Fibroblast of lung (primary cell): Measurements from ENCODE around the gene DNAJA3. TPM values are rescaled to one million over a fixed set of nuclear protein-coding genes. Genes with fewer than 3 reads are reported as not detected.

Experiments used
- DNase-seq, 2 donors: peaks; one replicate each; pipeline versions ENCODE4 v3.0.0 to v3.0.0-alpha.2; 2010; ENCODE audit warnings: low read depth in 2 of 2
- H2AFZ ChIP-seq: 2 replicates; pipeline ENCODE4 v1.5.1; 2012; ENCODE audit warnings: low read length, control low read depth, inconsistent platforms
- H3K27ac ChIP-seq: 2 replicates; pipeline ENCODE4 v1.5.1; 2011; ENCODE audit warnings: low read length, control low read depth; ENCODE audit not compliant: insufficient read depth
- H3K27me3 ChIP-seq: 2 replicates; pipeline ENCODE4 v1.5.1; 2011; ENCODE audit warnings: mild to moderate bottlenecking, low read length; ENCODE audit not compliant: control insufficient read depth, insufficient read depth
- H3K36me3 ChIP-seq: 2 replicates; pipeline ENCODE4 v1.5.1; 2011; ENCODE audit warnings: low read length; ENCODE audit not compliant: control insufficient read depth, insufficient read depth
- H3K4me1 ChIP-seq: 2 replicates; pipeline ENCODE4 v1.5.1; 2011; ENCODE audit warnings: low read length; ENCODE audit not compliant: control insufficient read depth, insufficient read depth; ENCODE audit errors: extremely low read depth
- H3K4me2 ChIP-seq: 2 replicates; pipeline ENCODE4 v1.5.1; 2011; ENCODE audit warnings: low read length, control low read depth; ENCODE audit not compliant: insufficient read depth; ENCODE audit errors: extremely low read depth
- H3K4me3 ChIP-seq, 4 experiments: fragments of 200-600 bp in 1 of 4; sonication (generic) in 1 of 4; replicated peaks in 1 of 4; 2 replicates each; pipeline ENCODE4 v1.5.1; 2011 to 2016; ENCODE audit warnings: low read length in 4 of 4, low read depth in 3 of 4, mild to moderate bottlenecking in 3 of 4, control low read depth in 2 of 4, inconsistent platforms in 1 of 4, mixed read lengths in 1 of 4; ENCODE audit not compliant: insufficient read depth in 1 of 4; ENCODE audit errors: control extremely low read depth in 1 of 4
- H3K79me2 ChIP-seq: 2 replicates; pipeline ENCODE4 v1.5.1; 2012; ENCODE audit warnings: mild to moderate bottlenecking, low read length, inconsistent platforms; ENCODE audit not compliant: control insufficient read depth, insufficient read depth
- H3K9ac ChIP-seq: 2 replicates; pipeline ENCODE4 v1.5.1; 2011; ENCODE audit warnings: mild to moderate bottlenecking, low read length, control low read depth; ENCODE audit not compliant: insufficient read depth
- H3K9me3 ChIP-seq: 2 replicates; pipeline ENCODE4 v1.5.1; 2012; ENCODE audit warnings: low read depth, low read length; ENCODE audit not compliant: control insufficient read depth, insufficient read depth
- H4K20me1 ChIP-seq: 2 replicates; pipeline ENCODE4 v1.5.1; 2011; ENCODE audit warnings: low read length; ENCODE audit not compliant: control insufficient read depth, insufficient read depth; ENCODE audit errors: extremely low read depth
- EZH2 ChIP-seq: IDR thresholded peaks from 2 replicates; pipeline ENCODE4 v1.5.1; 2012; ENCODE audit warnings: low read length, control low read depth, mild to moderate bottlenecking; ENCODE audit errors: missing control alignments
- polyA plus RNA-seq, 2 donors: library from polyadenylated mRNA; depleted of rRNA in 1 of 2; stranded (reverse) in 1 of 2; unstranded in 1 of 2; fragments of >200 nt; gene quantifications; 2 replicates each; pipeline ENCODE4 v1.2.1, GENCODE V29; 2011 to 2012; ENCODE audit warnings: missing spikeins in 1 of 2
- total RNA-seq: library from RNA; depleted of rRNA; stranded (reverse); fragments of >200 nt; gene quantifications from 2 replicates; pipeline ENCODE4 v1.2.1, GENCODE V29; 2014
- TF ChIP-seq, protein P1 (sequence below), 2 donors: IDR thresholded peaks in 1 of 2; conservative IDR thresholded peaks in 1 of 2; 1 replicate in 1 of 2; 2 replicates in 1 of 2; pipeline ENCODE4 v1.5.1; 2011 to 2012; ENCODE audit warnings: low read length in 2 of 2, control low read depth in 1 of 2, inconsistent platforms in 1 of 2, low read depth in 1 of 2, mild to moderate bottlenecking in 1 of 2

Gene DNAJA3
- total and polyA plus RNA-seq, 2 donors (not counting 1 experiment from before 2014, with no cell fraction given): 27.8 to 66.1 TPM

DNA sequence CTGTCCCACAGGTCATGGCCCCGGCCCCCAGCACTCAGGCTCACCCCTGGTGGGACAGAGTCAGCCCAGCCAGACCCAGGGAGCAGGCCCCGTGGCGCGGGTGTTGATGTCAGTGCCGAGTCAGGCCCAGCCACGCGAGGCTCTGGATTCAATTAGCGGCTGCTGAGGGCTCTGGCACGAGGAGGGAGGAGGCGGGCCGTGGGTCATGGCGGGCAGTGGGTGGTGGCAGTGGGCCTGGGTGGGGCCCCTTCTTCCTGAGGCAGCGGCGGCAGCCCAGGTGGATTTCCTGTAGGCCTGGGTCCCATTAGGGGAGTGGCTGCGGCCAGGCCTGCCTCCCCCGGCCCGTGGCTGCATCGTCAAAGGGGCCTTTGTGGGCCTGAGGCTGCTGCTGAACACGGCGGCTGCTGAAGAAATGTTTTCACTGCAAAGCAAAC is 41.1 kb upstream of the DNAJA3 start:
- peak overlapping the region; percentile 71 for H3K27ac ChIP-seq

DNA sequence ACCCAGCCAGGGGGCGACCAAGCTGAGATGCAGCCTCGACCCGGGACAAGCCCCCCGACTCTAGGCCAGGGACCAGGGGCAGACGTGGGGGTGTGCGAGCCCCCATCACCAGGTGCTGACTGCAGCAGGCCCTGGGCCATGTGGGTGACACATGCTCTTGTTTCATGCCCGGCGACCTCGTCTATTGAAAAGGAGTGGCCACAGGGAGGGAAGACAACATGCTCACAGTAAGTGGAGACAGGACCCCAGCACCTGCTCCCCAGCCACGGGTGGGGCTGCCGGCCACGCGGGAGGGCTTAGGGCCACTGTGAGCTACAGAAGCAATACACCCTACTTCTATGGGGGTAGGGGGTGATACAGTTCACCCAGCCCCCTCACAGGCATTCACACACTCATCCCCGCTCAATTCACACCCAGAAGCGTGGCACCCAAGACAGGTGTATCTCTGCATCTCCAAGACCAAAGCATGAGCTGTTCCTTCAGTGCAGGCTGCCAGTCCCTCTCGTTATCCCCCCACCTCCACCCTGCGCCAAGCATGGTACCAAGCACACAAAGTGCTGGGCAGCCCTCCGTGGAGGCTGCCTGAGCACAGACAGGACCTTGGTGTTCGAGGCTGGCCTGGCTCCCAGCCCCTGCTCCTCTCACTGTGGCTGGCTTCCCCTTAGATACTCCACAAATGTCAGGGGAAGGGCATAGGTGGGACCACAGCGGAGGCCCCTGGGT is 40.4 kb upstream of the DNAJA3 start:
- peaks cover 36% of the 10 kb centered on the region for H3K36me3 ChIP-seq
- H3K27ac ChIP-seq: peak overlapping the region; percentile 58
- TF ChIP-seq, protein P1, sequence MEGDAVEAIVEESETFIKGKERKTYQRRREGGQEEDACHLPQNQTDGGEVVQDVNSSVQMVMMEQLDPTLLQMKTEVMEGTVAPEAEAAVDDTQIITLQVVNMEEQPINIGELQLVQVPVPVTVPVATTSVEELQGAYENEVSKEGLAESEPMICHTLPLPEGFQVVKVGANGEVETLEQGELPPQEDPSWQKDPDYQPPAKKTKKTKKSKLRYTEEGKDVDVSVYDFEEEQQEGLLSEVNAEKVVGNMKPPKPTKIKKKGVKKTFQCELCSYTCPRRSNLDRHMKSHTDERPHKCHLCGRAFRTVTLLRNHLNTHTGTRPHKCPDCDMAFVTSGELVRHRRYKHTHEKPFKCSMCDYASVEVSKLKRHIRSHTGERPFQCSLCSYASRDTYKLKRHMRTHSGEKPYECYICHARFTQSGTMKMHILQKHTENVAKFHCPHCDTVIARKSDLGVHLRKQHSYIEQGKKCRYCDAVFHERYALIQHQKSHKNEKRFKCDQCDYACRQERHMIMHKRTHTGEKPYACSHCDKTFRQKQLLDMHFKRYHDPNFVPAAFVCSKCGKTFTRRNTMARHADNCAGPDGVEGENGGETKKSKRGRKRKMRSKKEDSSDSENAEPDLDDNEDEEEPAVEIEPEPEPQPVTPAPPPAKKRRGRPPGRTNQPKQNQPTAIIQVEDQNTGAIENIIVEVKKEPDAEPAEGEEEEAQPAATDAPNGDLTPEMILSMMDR (conservative IDR thresholded peaks at IDR 0.05 in 1 of 2, IDR thresholded peaks at IDR 0.05 in 1 of 2; ENCODE audit: low read depth in 1 of 2, low read length in 2 of 2): no peak
- no peak for TF ChIP-seq EZH2
- no peak overlapping the region for H2AFZ ChIP-seq
- no peaks in the 10 kb centered on the region for H3K27me3 ChIP-seq
- H3K79me2 ChIP-seq: peaks cover 24% of the 10 kb centered on the region
- H3K9me3 ChIP-seq: no peaks in the 10 kb centered on the region
- H3K4me2 ChIP-seq: no peak overlapping the region
- DNase-seq: no peak
- no peaks in the 10 kb centered on the region for H4K20me1 ChIP-seq
- no peak overlapping the region for H3K9ac ChIP-seq
- no peak overlapping the region for H3K4me3 ChIP-seq
- H3K4me1 ChIP-seq: peaks cover 63% of the 10 kb centered on the region

More for the DNA sequence above, 41.1 kb upstream of the DNAJA3 start:
- Histone ChIP-seq H3K9me3 (no peaks in the 10 kb centered on the region), H3K4me2 (no peak overlapping the region), H3K4me3 (no peak overlapping the region), H3K4me1 (peaks cover 59% of the 10 kb centered on the region), H4K20me1 (no peaks in the 10 kb centered on the region), H2AFZ (no peak overlapping the region), H3K27me3 (no peaks in the 10 kb centered on the region), H3K79me2 (peaks cover 28% of the 10 kb centered on the region), H3K36me3 (peaks cover 35% of the 10 kb centered on the region), H3K9ac (no peak overlapping the region)
- no peak for TF ChIP-seq EZH2
- TF ChIP-seq, protein P1 (conservative IDR thresholded peaks at IDR 0.05 in 1 of 2, IDR thresholded peaks at IDR 0.05 in 1 of 2; ENCODE audit: low read depth in 1 of 2, low read length in 2 of 2): no peak
- DNase-seq: peak in 1 of 2 donors; percentile 49

DNA sequence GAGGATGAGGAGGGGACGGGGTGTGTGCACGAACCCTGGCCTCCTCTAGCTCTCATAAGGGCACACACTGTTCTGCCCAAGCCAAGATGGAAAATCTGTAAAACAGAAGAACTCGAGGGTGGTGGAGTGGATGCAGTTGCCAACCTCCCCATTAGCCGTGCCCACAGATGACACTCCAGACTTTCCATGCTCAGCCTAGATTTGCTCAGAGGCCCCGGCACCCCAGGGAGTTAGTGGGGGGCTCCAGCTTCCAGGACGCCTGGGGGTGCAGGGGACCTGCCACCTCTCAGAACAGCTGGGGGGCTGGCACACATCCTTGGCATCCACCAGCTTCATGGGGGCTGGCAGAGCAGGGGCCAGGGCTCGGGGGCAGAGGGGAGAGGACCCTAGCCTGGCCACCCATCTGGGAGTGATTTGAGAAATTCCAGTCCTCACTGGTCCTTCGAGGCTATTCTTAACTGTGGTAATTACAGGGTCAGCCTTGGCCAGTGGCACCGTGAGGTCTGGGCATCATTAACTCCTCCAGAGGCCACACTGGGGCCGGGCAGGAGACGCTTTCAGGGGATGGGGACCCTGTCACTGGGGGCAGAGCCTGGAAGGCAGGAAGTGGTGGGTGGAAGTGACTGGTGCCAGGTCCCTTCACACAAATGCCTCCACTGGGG is 39.7 kb upstream of the DNAJA3 start:
- H3K4me2 ChIP-seq: no peak overlapping the region
- no peaks in the 10 kb centered on the region for H4K20me1 ChIP-seq
- no peak overlapping the region for H2AFZ ChIP-seq
- H3K27ac ChIP-seq: peak overlapping the region; percentile 58
- H3K79me2 ChIP-seq: peaks cover 17% of the 10 kb centered on the region
- no peak overlapping the region for H3K4me3 ChIP-seq
- H3K9me3 ChIP-seq: no peaks in the 10 kb centered on the region
- H3K4me1 ChIP-seq: peaks cover 66% of the 10 kb centered on the region
- no peak for TF ChIP-seq EZH2
- TF ChIP-seq, protein P1 (conservative IDR thresholded peaks at IDR 0.05 in 1 of 2, IDR thresholded peaks at IDR 0.05 in 1 of 2; ENCODE audit: low read depth in 1 of 2, low read length in 2 of 2): no peak
- no peak overlapping the region for H3K9ac ChIP-seq
- peaks cover 35% of the 10 kb centered on the region for H3K36me3 ChIP-seq
- no peaks in the 10 kb centered on the region for H3K27me3 ChIP-seq
- no peak for DNase-seq
